Measurements from ENCODE around the gene NT5C3A.

DNA sequence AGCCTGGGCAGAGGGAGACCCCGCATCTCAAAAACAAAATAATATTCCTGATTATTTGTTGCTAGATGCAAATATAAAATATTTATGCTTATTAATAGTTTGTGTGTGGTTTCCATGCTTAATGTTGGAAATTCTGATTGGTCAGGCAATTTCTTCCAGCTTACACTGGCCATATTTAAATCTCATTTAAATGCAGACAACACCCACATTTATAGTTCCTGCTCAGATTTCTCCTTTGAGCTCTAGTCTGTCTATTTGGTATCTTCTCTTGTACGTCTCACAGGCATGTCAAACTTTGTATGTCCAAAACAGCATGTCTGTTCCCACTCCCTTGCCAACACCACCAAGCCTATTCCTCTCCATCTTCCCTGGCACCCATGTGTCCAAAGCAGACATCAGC, 52.8 kb downstream of the NT5C3A start:
- TF ChIP-seq, protein P1, sequence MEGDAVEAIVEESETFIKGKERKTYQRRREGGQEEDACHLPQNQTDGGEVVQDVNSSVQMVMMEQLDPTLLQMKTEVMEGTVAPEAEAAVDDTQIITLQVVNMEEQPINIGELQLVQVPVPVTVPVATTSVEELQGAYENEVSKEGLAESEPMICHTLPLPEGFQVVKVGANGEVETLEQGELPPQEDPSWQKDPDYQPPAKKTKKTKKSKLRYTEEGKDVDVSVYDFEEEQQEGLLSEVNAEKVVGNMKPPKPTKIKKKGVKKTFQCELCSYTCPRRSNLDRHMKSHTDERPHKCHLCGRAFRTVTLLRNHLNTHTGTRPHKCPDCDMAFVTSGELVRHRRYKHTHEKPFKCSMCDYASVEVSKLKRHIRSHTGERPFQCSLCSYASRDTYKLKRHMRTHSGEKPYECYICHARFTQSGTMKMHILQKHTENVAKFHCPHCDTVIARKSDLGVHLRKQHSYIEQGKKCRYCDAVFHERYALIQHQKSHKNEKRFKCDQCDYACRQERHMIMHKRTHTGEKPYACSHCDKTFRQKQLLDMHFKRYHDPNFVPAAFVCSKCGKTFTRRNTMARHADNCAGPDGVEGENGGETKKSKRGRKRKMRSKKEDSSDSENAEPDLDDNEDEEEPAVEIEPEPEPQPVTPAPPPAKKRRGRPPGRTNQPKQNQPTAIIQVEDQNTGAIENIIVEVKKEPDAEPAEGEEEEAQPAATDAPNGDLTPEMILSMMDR (conservative IDR thresholded peaks at IDR 0.05; ENCODE audit: low read depth, low read length): no peak
- no peak for TF ChIP-seq EZH2 (IDR thresholded peaks at IDR 0.05; ENCODE audit: low read length, unreplicated experiment)
